GM12878 (cell line): Measurements from ENCODE around the gene COL25A1.

ENCODE experiments used
- ATF7 ChIP-seq: fragments of 450-650 bp; IDR thresholded peaks from 2 replicates; pipeline ENCODE4 v1.6.1; 2016; ENCODE audit warnings: low read depth, mild to moderate bottlenecking
- CTCF ChIP-seq, 3 experiments: IDR thresholded peaks in 2 of 3; conservative IDR thresholded peaks in 1 of 3; 2 replicates each; pipeline ENCODE4 v1.5.1; 2011; ENCODE audit warnings: low read depth in 3 of 3, low read length in 3 of 3, mild to moderate bottlenecking in 3 of 3, control low read depth in 2 of 3, moderate library complexity in 2 of 3, inconsistent platforms in 1 of 3, mixed read lengths in 1 of 3; ENCODE audit not compliant: control insufficient read depth in 2 of 3, insufficient read depth in 1 of 3; ENCODE audit errors: extremely low read depth in 1 of 3
- HDAC6 ChIP-seq: fragments of 200-600 bp; sonication (generic); IDR thresholded peaks from one replicate; pipeline ENCODE4 v1.8.0; 2017; ENCODE audit warnings: antibody characterized with exemption; ENCODE audit not compliant: unreplicated experiment
- MXI1 ChIP-seq: fragments of 150-350 bp; IDR thresholded peaks from 2 replicates; pipeline ENCODE4 v1.6.1; 2011; ENCODE audit warnings: low read depth, mild to moderate bottlenecking, inconsistent platforms, low read length, improper control_type of control experiment
- NRF1 ChIP-seq: conservative IDR thresholded peaks from 2 replicates; pipeline ENCODE4 v1.6.1; 2011; ENCODE audit warnings: mild to moderate bottlenecking, low read depth, low read length, improper control_type of control experiment
- PML ChIP-seq: IDR thresholded peaks from 2 replicates; pipeline ENCODE4 v1.6.1; 2012; ENCODE audit warnings: low read length, inconsistent platforms
- SRF ChIP-seq, 2 experiments: IDR thresholded peaks; 2 replicates each; pipeline ENCODE4 v1.6.1; 2011; ENCODE audit warnings: low read depth in 2 of 2, low read length in 2 of 2, mild to moderate bottlenecking in 1 of 2, moderate library complexity in 1 of 2
- SUZ12 ChIP-seq: fragments of 200-600 bp; sonication (generic); IDR thresholded peaks from one replicate; pipeline ENCODE4 v1.6.1; 2018; ENCODE audit warnings: antibody characterized with exemption, mild to moderate bottlenecking; ENCODE audit not compliant: unreplicated experiment
- TAF1 ChIP-seq: IDR thresholded peaks from 2 replicates; pipeline ENCODE4 v1.6.1; 2011; ENCODE audit warnings: mild to moderate bottlenecking, low read depth, low read length, borderline replicate concordance

GRCh38 chr4:109313168-109314133 is 11.0 kb upstream of the COL25A1 start:
- no peak for TF ChIP-seq CTCF (IDR thresholded peaks at IDR 0.05 in 2 of 3, conservative IDR thresholded peaks at IDR 0.05 in 1 of 3; ENCODE audit: control insufficient read depth in 2 of 3, extremely low read depth in 1 of 3, insufficient read depth in 1 of 3, low read depth in 3 of 3, low read length in 3 of 3)
- no peak for TF ChIP-seq PML
- no peak for TF ChIP-seq NRF1
- TF ChIP-seq HDAC6, result no peak
- no peak for TF ChIP-seq TAF1
- no peak for TF ChIP-seq SRF (IDR thresholded peaks at IDR 0.05; ENCODE audit: low read depth in 2 of 2, low read length in 2 of 2)
- TF ChIP-seq SUZ12, result no peak
- TF ChIP-seq ATF7, result no peak
- no peak for TF ChIP-seq MXI1
